Stimulated activated naive CD8-positive, alpha-beta T cell treated with anti-CD3 and anti-CD28 coated beads, Interleukin-15, Interleukin-2, amounts not matched to agents 100 U/mL and 50 U/mL, for 24 hours (primary cell): Measurements from ENCODE around the gene SIRPG.
"Not testable (repeated sequence)": the region's sequence is repeated elsewhere in the genome, so short reads cannot be mapped to it uniquely, and the experiment has no call there.

Source experiments
- ATAC-seq: fragments of 150-1000 bp; cut with Tn5 transposase; one replicate; pipeline ENCODE4 v1.10.0; 2021
- DNase-seq: peaks from one replicate; pipeline ENCODE4 v3.0.0; 2021

Gene SIRPG

GRCh38 chr20:1671891-1672669 is 14.5 kb upstream of the SIRPG start:
- ATAC-seq (peak; percentile 66), DNase-seq (no peak)

GRCh38 chr20:1669304-1669703 is 11.7 kb upstream of the SIRPG start:
- DNase-seq (no peak), ATAC-seq (no peak)

DNA sequence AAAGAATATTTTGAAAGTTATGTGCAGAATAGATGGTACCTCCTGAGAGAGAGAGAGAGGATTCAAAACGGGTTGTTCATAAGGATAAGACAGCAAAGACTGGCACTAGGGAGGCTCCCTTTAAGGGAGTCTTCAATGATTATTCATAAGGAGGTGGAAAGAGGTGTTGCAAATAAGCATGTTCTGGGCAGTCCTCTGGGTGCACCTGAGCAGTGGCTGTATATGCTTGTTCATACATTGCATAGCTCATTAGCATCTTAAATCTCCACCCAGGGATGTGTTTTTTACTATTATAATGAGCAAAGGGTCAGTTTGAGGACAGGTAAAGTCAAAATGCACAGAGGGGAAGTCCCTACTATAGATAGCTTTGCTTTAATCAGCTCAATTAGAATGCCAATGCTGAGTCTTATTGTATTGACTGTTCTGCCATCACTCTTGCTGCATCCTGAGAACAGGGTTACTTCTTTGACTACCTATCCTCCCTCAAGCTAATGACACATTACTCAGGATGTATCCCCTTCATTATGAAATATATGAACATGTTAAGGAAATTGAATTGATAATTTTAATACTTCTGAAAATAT is 10.0 kb upstream of the SIRPG start:
- ATAC-seq = peak; percentile 40
- DNase-seq = no peak

GRCh38 chr20:1666802-1667201 is 9.2 kb upstream of the SIRPG start:
- no peak for ATAC-seq
- DNase-seq = no peak

DNA sequence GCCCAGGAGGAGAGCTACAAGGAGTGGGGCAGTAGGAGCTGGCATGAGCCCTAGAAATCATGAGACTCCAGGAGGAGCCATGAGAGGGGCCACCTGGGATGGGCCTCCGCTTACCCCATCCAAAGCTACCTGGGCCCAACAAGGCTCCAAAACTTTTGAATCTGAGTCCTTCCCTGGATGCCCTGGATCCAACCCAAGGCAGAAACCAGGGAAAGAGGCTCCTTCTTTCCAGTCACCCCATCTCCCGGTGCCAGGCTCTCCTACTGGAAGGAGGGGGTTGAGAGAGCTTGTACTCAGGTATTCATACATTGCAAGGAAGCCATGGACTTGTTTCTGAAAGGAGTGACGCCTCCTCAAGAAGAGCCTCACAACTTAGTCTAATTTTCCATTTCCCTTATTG is 7.8 kb upstream of the SIRPG start:
- ATAC-seq = no peak
- DNase-seq = no peak

- peak; percentile 60 for ATAC-seq
- DNase-seq = peak; percentile 78
These were observed 7.3 kb upstream of the SIRPG start for GRCh38 chr20:1664911-1665310.

DNA sequence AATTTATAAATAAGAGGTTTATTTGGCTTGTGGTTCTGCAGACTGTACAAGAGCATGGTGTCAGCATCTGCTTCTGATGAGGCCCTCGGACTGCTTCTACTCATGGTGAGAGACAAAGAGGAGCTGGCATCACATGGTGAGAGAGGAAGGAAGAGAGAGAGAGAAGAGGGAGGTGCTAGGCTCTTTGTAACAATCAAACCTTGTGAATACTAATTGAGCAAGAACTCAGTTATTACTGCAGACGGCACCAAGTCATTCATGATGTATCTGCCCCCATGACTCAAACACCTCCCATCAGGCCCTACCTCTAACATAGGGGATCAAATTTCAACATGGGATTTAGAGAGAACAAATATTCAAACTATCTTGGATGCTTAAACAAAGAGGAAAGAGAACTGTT is 6.3 kb upstream of the SIRPG start:
- ATAC-seq (peak; percentile 53), DNase-seq (no peak)

- ATAC-seq = no peak
- DNase-seq = no peak
These were observed 4.1 kb upstream of the SIRPG start for GRCh38 chr20:1661542-1662299.

DNA sequence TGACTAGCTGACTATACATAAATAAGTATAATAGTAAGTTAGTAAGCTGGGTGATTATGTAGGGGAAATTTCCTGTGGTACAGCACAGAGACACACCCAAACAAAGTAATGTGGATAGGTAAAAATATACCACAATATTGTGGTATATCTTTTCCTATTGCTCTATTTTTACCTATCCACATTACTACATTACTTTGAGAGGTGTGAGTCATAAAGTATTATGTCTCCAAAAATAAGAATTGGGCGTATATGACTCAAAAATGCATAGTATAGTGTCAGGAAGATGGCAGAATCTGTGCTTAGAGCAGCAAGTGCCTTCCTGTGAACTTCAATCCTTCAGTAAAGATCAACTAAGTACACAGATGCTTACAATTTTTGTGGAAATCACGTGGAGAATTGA is 2.7 kb upstream of the SIRPG start:
- ATAC-seq = peak; percentile 66

GRCh38 chr20:1656844-1657243 is 735 bp downstream of the SIRPG start:
- ATAC-seq = no peak
- DNase-seq = no peak

More for the DNA sequence above, 2.7 kb upstream of the SIRPG start:
- DNase-seq = no peak

- DNase-seq = no peak
- ATAC-seq = no peak
These were observed 2.6 kb downstream of the SIRPG start for GRCh38 chr20:1654996-1655395.

- ATAC-seq (peak; percentile 34), DNase-seq (no peak)
These were observed 4.6 kb downstream of the SIRPG start for GRCh38 chr20:1652960-1653359.

- no peak for DNase-seq
- no peak for ATAC-seq
These were observed 5.5 kb downstream of the SIRPG start for GRCh38 chr20:1652104-1652503.

- DNase-seq (no peak), ATAC-seq (no peak)
These were observed 6.1 kb downstream of the SIRPG start for GRCh38 chr20:1651268-1652058.

DNA sequence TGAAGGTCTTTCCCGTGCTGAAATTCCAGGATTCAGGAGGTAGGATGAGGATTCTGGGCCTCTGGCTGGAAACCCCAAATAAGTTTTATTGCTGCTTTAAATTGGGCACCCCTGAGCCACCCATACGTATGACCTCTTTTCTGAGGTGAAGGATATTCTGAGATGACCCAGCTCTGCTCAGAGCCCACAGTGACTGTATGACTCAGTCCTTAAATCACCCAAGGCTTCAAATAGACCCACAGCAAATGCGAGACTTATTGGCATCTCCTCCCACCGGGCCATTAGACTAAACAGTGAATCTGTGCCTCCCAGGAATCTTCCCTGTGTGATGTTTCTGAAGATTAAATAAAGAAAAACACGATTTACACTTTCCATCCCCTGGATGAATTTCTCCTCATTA is 9.5 kb downstream of the SIRPG start:
- no peak for DNase-seq
- peak; percentile 68 for ATAC-seq

DNA sequence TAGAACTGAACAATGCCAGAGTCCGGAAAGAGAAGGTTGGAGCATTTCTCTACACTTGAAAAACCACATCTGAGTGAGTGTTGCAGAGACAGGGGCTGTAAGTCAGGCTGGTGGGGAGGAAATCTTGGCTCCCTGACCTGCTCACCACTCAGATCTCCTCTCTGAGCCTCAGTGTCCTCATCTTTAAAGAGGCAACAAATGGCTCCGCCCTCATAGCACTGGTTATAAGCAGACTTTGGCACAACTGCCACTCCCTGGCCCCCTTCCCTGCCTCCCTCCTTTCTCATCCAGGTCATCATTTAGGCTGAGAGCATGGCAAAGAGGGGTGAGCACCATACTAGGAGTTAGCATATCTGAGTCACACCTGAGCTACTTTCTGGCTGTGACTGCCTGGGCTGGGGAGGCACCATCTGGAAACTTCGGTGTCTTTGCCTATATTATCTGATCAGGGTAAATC is 10.6 kb downstream of the SIRPG start:
- ATAC-seq (peak; percentile 82), DNase-seq (no peak)

- ATAC-seq = no peak
- DNase-seq = no peak
These were observed 13.2 kb downstream of the SIRPG start for GRCh38 chr20:1644101-1644962.

GRCh38 chr20:1638643-1639042 is 18.9 kb downstream of the SIRPG start:
- not testable (repeated sequence) for ATAC-seq, DNase-seq

DNA sequence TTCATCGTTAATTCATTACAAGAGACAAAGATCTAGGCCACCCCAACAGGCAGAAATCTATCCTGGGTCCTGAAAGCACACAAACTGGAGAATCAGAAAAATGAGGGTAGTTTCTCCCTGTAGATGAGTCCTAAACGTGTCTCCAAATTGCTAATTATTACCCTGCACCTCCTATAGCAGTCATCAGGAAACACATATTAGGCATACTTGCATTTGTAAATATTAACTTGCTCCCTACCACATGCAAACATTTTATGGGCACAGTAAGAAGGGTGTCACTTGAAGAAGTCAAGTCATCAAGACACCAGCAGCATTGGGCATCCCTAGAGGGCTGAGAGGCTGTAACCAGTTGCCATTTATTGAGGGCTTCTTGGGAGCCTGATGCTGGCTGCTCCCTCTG is 19.8 kb downstream of the SIRPG start:
- ATAC-seq (no peak), DNase-seq (no peak)

- no peak for DNase-seq
These were observed 20.4 kb downstream of the SIRPG start for GRCh38 chr20:1637226-1637625.

DNA sequence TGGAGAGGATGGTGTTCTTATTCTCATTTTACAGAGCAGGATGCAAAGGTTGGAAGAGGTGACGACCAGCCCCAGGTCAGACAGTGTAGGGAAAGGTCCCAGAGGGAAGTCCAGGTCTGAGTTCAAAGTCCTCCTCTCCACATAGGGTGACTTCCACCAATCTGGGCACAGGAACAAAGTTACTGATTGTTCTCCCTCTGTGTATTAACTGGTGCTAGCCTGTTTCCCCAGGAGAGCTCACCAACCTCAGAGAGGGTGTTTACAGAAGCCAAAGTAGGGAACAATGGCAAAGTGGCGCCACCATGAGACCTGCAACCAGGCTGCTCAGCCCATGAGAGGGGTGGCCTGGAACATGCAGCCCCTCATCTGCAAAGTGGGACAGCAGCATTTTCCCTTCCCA is 21.0 kb downstream of the SIRPG start:
- no peak for ATAC-seq
- no peak for DNase-seq

More at GRCh38 chr20:1637226-1637625, 20.4 kb downstream of the SIRPG start:
- no peak for ATAC-seq
